Hepatocyte (in vitro differentiated cells): Measurements from ENCODE around the gene CCDC24. TPM values are rescaled to one million over a fixed set of nuclear protein-coding genes. Genes with fewer than 3 reads are reported as not detected.

Experiments
- DNase-seq: peaks from one replicate; pipeline ENCODE4 v3.0.0-alpha.2; 2016; ENCODE audit warnings: low spot score
- H2AFZ ChIP-seq: fragments of 200-600 bp; sonication (generic); 2 replicates; pipeline ENCODE4 v1.6.0; 2016; ENCODE audit warnings: antibody characterized with exemption, mild to moderate bottlenecking
- H3K27ac ChIP-seq: fragments of 200-600 bp; sonication (generic); 2 replicates; pipeline ENCODE4 v1.5.1; 2016; ENCODE audit warnings: mild to moderate bottlenecking
- H3K27me3 ChIP-seq: fragments of 200-600 bp; sonication (generic); 2 replicates; pipeline ENCODE4 v1.6.1; 2016
- H3K36me3 ChIP-seq: fragments of 200-600 bp; sonication (generic); replicated peaks from 2 replicates; pipeline ENCODE4 v1.5.1; 2016; ENCODE audit warnings: low read depth; ENCODE audit not compliant: insufficient read depth
- H3K4me1 ChIP-seq: fragments of 200-600 bp; sonication (generic); 2 replicates; pipeline ENCODE4 v1.5.1; 2016; ENCODE audit warnings: mild to moderate bottlenecking, moderate library complexity; ENCODE audit not compliant: insufficient read depth
- H3K4me2 ChIP-seq: fragments of 200-600 bp; sonication (generic); 2 replicates; pipeline ENCODE4 v1.6.0; 2016
- H3K4me3 ChIP-seq: fragments of 200-600 bp; sonication (generic); 2 replicates; pipeline ENCODE4 v1.5.1; 2016; ENCODE audit warnings: mild to moderate bottlenecking
- H3K79me2 ChIP-seq: fragments of 200-600 bp; sonication (generic); 2 replicates; pipeline ENCODE4 v1.6.0; 2017; ENCODE audit warnings: mild to moderate bottlenecking
- H3K9me2 ChIP-seq: fragments of 200-600 bp; sonication (generic); replicated peaks from 2 replicates; pipeline ENCODE4 v1.6.0; 2017; ENCODE audit warnings: mild to moderate bottlenecking; ENCODE audit not compliant: insufficient read depth
- H3K9me3 ChIP-seq: fragments of 200-600 bp; sonication (generic); 2 replicates; pipeline ENCODE4 v1.5.1; 2016; ENCODE audit warnings: low read depth, mild to moderate bottlenecking
- H4K20me1 ChIP-seq: fragments of 200-600 bp; sonication (generic); 2 replicates; pipeline ENCODE4 v1.6.0; 2016; ENCODE audit warnings: mild to moderate bottlenecking; ENCODE audit not compliant: insufficient read depth, poor library complexity, severe bottlenecking
- CTCF ChIP-seq: fragments of 200-600 bp; sonication (generic); IDR thresholded peaks from 2 replicates; pipeline ENCODE4 v1.5.1; 2016; ENCODE audit warnings: antibody characterized with exemption, mild to moderate bottlenecking; ENCODE audit not compliant: poor library complexity
- EZH2 ChIP-seq: fragments of 200-600 bp; sonication (generic); IDR thresholded peaks from 2 replicates; pipeline ENCODE4 v1.6.1; 2016; ENCODE audit warnings: antibody characterized with exemption, mild to moderate bottlenecking, borderline replicate concordance
- EZH2phosphoT487 ChIP-seq: fragments of 200-600 bp; sonication (generic); IDR thresholded peaks from one replicate; pipeline ENCODE4 v1.6.1; 2018; ENCODE audit warnings: antibody characterized with exemption, mild to moderate bottlenecking, low read depth, moderate library complexity; ENCODE audit not compliant: unreplicated experiment, severe bottlenecking
- WGBS: methylation state at CpG from one replicate; pipeline ENCODE4 v1.1.6; 2016; ENCODE audit warnings: low lambda C conversion rate; ENCODE audit errors: missing lambda C conversion rate; 5-methylcytosine and 5-hydroxymethylcytosine counted together
- polyA plus RNA-seq: library from polyadenylated mRNA; unstranded; fragments of >200 nt; fragmentation: Nextera tagmentation; extraction: Ambion mirVana; gene quantifications from 2 replicates; pipeline ENCODE4 v1.2.1, GENCODE V29; 2016
- total RNA-seq: library from RNA; depleted of rRNA; stranded (reverse); fragments of >200 nt; gene quantifications from 2 replicates; pipeline ENCODE4 v1.2.3, GENCODE V29; 2014

Gene CCDC24
- total and polyA plus RNA-seq, 2 experiments from 2014 or later, result 13.2 to 23.7 TPM

- Histone ChIP-seq H3K4me1 (peaks cover 28% of the 10 kb centered on the region), H3K27me3 (no peaks in the 10 kb centered on the region), H3K9me3 (no peaks in the 10 kb centered on the region), H2AFZ (no peak overlapping the region), H3K27ac (no peak overlapping the region), H3K79me2 (peaks cover 35% of the 10 kb centered on the region), H3K36me3 (no peaks in the 10 kb centered on the region), H3K4me3 (no peak overlapping the region), H4K20me1 (peaks cover 17% of the 10 kb centered on the region), H3K4me2 (no peak overlapping the region), H3K9me2 (no peaks in the 10 kb centered on the region)
- WGBS, result 99% methylated on average over 20 of the region's 20 CpGs
- no peak for DNase-seq
- no peak for TF ChIP-seq CTCF
- TF ChIP-seq EZH2phosphoT487, result no peak
Measured at GRCh38 chr1:43981636-43982035, 9.8 kb upstream of the CCDC24 start.

GRCh38 chr1:43982241-43982640 is 9.2 kb upstream of the CCDC24 start:
- Histone ChIP-seq H4K20me1 (peaks cover 11% of the 10 kb centered on the region), H3K79me2 (peaks cover 29% of the 10 kb centered on the region), H3K4me3 (no peak overlapping the region), H3K36me3 (no peaks in the 10 kb centered on the region), H3K9me2 (no peaks in the 10 kb centered on the region), H3K27me3 (no peaks in the 10 kb centered on the region), H3K4me1 (peaks cover 29% of the 10 kb centered on the region), H3K9me3 (no peaks in the 10 kb centered on the region), H3K4me2 (no peak overlapping the region), H3K27ac (no peak overlapping the region), H2AFZ (no peak overlapping the region)
- 94% methylated on average over 8 of the region's 8 CpGs for WGBS
- TF ChIP-seq CTCF (no peak), EZH2 (no peak), EZH2phosphoT487 (no peak)
- DNase-seq, result no peak

GRCh38 chr1:43982808-43983207 is 8.6 kb upstream of the CCDC24 start:
- H3K27ac ChIP-seq, result no peak overlapping the region
- TF ChIP-seq EZH2 (no peak), CTCF (no peak)
- no peaks in the 10 kb centered on the region for H3K36me3 ChIP-seq
- H3K9me2 ChIP-seq, result no peaks in the 10 kb centered on the region
- peaks cover 5% of the 10 kb centered on the region for H4K20me1 ChIP-seq
- H3K4me3 ChIP-seq, result no peak overlapping the region
- no peak overlapping the region for H2AFZ ChIP-seq
- peaks cover 23% of the 10 kb centered on the region for H3K79me2 ChIP-seq
- H3K4me2 ChIP-seq, result no peak overlapping the region
- H3K4me1 ChIP-seq, result peaks cover 26% of the 10 kb centered on the region
- H3K27me3 ChIP-seq, result no peaks in the 10 kb centered on the region
- DNase-seq, result no peak
- 95% methylated on average over 15 of the region's 15 CpGs for WGBS
- no peaks in the 10 kb centered on the region for H3K9me3 ChIP-seq
